H1 (cell line): Measurements from ENCODE around the gene CCDC12. TPM values are rescaled to one million over a fixed set of nuclear protein-coding genes. Genes with fewer than 3 reads are reported as not detected.

ENCODE experiments used
- CTCF ChIA-PET: fragments of 300-600 bp; sonication (Branson Sonifier 250); formaldehyde crosslinking; loops from one replicate; lab custom pipeline; 2021; ENCODE audit not compliant: partially characterized antibody; lab: Charles Lee
- POLR2A ChIA-PET: fragments of 300-600 bp; sonication (Branson Sonifier 250); formaldehyde crosslinking; loops from one replicate; lab custom pipeline; 2021; ENCODE audit warnings: inconsistent platforms; ENCODE audit not compliant: partially characterized antibody; lab: Charles Lee
- DNase-seq, 2 experiments: peaks; one replicate each; pipeline versions ENCODE4 v3.0.0 to v3.0.0-alpha.2; 2010 to 2022; ENCODE audit warnings: low spot score in 2 of 2, low read depth in 1 of 2, mixed read lengths in 1 of 2
- FAIRE-seq: peaks from 2 replicates; lab custom pipeline; 2011; peaks lifted over from hg19 to GRCh38; lab: Jason Lieb, UNC
- H2AFZ ChIP-seq: 2 replicates; pipeline ENCODE4 v1.8.1; 2012; ENCODE audit warnings: low read length, inconsistent platforms
- H2AK5ac ChIP-seq: 2 replicates; pipeline ENCODE4 v1.6.1; 2013; ENCODE audit warnings: low read depth, low read length
- H2BK120ac ChIP-seq: replicated peaks from 2 replicates; pipeline ENCODE3; 2013; ENCODE audit warnings: low read depth, low read length, inconsistent platforms
- H2BK12ac ChIP-seq: 2 replicates; pipeline ENCODE4 v1.6.1; 2013; ENCODE audit warnings: low read depth, low read length
- H2BK15ac ChIP-seq: 2 replicates; pipeline ENCODE4 v1.6.1; 2013; ENCODE audit warnings: low read length
- H2BK20ac ChIP-seq: 2 replicates; pipeline ENCODE4 v1.6.1; 2013; ENCODE audit warnings: low read length
- H2BK5ac ChIP-seq: 2 replicates; pipeline ENCODE4 v1.6.1; 2013; ENCODE audit warnings: low read depth, low read length
- H3K14ac ChIP-seq: 2 replicates; pipeline ENCODE4 v1.6.1; 2013; ENCODE audit warnings: inconsistent platforms; ENCODE audit not compliant: insufficient read length
- H3K18ac ChIP-seq: 2 replicates; pipeline ENCODE4 v1.6.1; 2013; ENCODE audit warnings: low read length; ENCODE audit errors: extremely low read depth
- H3K23ac ChIP-seq: 2 replicates; pipeline ENCODE4 v1.6.1; 2013; ENCODE audit warnings: inconsistent platforms; ENCODE audit not compliant: insufficient read length
- H3K23me2 ChIP-seq: 2 replicates; pipeline ENCODE4 v1.6.1; 2013; ENCODE audit warnings: low read depth, low read length
- H3K27ac ChIP-seq: 2 replicates; pipeline ENCODE4 v1.6.1; 2011; ENCODE audit warnings: low read depth, low read length, inconsistent platforms
- H3K27me3 ChIP-seq, 4 experiments: replicated peaks in 1 of 4; 1 replicate in 1 of 4; 2 replicates in 3 of 4; pipeline versions ENCODE4 v1.6.1 to v1.8.1; 2011 to 2013; ENCODE audit warnings: low read length in 3 of 4, mild to moderate bottlenecking in 3 of 4, inconsistent platforms in 2 of 4, mixed read lengths in 2 of 4, moderate library complexity in 1 of 4; ENCODE audit not compliant: control insufficient read depth in 3 of 4, insufficient read depth in 3 of 4; ENCODE audit errors: extremely low read depth in 1 of 4
- H3K36me3 ChIP-seq, 4 experiments: 2 replicates each; pipeline versions ENCODE4 v1.6.1 to v1.8.1; 2011 to 2013; ENCODE audit warnings: mild to moderate bottlenecking in 4 of 4, low read length in 3 of 4, moderate library complexity in 2 of 4, control low read depth in 1 of 4, inconsistent platforms in 1 of 4; ENCODE audit not compliant: insufficient read depth in 4 of 4, control insufficient read depth in 2 of 4
- H3K4ac ChIP-seq: replicated peaks from 2 replicates; pipeline ENCODE3; 2013; ENCODE audit warnings: low read length, low read depth, mixed read lengths, inconsistent platforms; ENCODE audit not compliant: insufficient read length
- H3K4me1 ChIP-seq, 4 experiments: replicated peaks in 1 of 4; 1 replicate in 1 of 4; 2 replicates in 3 of 4; pipeline versions ENCODE4 v1.6.1 to v1.8.1; 2011 to 2013; ENCODE audit warnings: low read length in 3 of 4, inconsistent platforms in 2 of 4, mixed read lengths in 1 of 4; ENCODE audit not compliant: insufficient read depth in 4 of 4, control insufficient read depth in 3 of 4
- H3K4me2 ChIP-seq, 2 experiments: 2 replicates each; pipeline versions ENCODE4 v1.6.1 to v1.8.1; 2011 to 2013; ENCODE audit warnings: low read depth in 2 of 2, low read length in 2 of 2, control low read depth in 1 of 2, inconsistent platforms in 1 of 2, mild to moderate bottlenecking in 1 of 2; ENCODE audit not compliant: insufficient read depth in 1 of 2
- H3K4me3 ChIP-seq, 4 experiments: fragments of 200-600, 300-600 bp in 1 of 4; sonication (generic), shearing (Covaris generic), sonication (Bioruptor Twin) in 1 of 4; 2 replicates each; pipeline versions ENCODE4 v1.5.1 to v1.8.1; 2011 to 2016; ENCODE audit warnings: low read length in 4 of 4, low read depth in 3 of 4, control low read depth in 2 of 4, inconsistent platforms in 2 of 4, mild to moderate bottlenecking in 2 of 4, mixed read lengths in 1 of 4, moderate library complexity in 1 of 4; ENCODE audit not compliant: insufficient read depth in 2 of 4; ENCODE audit errors: extremely low read depth in 1 of 4
- H3K56ac ChIP-seq: replicated peaks from 2 replicates; pipeline ENCODE3; 2013; ENCODE audit warnings: low read depth, mild to moderate bottlenecking, mixed read lengths, low read length, inconsistent platforms; ENCODE audit not compliant: insufficient read length
- H3K79me1 ChIP-seq: 2 replicates; pipeline ENCODE4 v1.6.1; 2013; ENCODE audit warnings: low read depth, low read length, control low read depth
- H3K79me2 ChIP-seq, 2 experiments: 2 replicates each; pipeline versions ENCODE4 v1.6.1 to v1.8.1; 2012 to 2013; ENCODE audit warnings: low read length in 2 of 2, mild to moderate bottlenecking in 2 of 2, inconsistent platforms in 1 of 2; ENCODE audit not compliant: insufficient read depth in 2 of 2, control insufficient read depth in 1 of 2
- H3K9ac ChIP-seq, 4 experiments: replicated peaks in 1 of 4; 1 replicate in 1 of 4; 2 replicates in 3 of 4; pipeline versions ENCODE4 v1.6.1 to v1.8.1; 2011 to 2013; ENCODE audit warnings: low read depth in 3 of 4, low read length in 3 of 4, control low read depth in 2 of 4, mild to moderate bottlenecking in 2 of 4, moderate library complexity in 2 of 4, inconsistent platforms in 1 of 4; ENCODE audit errors: extremely low read depth in 1 of 4
- H3K9me3 ChIP-seq, 2 experiments: 2 replicates each; pipeline versions ENCODE4 v1.6.1 to v1.8.1; 2012 to 2013; ENCODE audit warnings: mild to moderate bottlenecking in 2 of 2, moderate library complexity in 2 of 2, control low read depth in 1 of 2, inconsistent platforms in 1 of 2, low read depth in 1 of 2, low read length in 1 of 2, mixed read lengths in 1 of 2; ENCODE audit not compliant: insufficient read depth in 2 of 2
- H4K20me1 ChIP-seq, 2 experiments: replicated peaks in 1 of 2; 2 replicates each; pipeline versions ENCODE3 to v1.8.1; 2011 to 2013; ENCODE audit warnings: inconsistent platforms in 2 of 2, low read length in 2 of 2, mild to moderate bottlenecking in 1 of 2; ENCODE audit not compliant: insufficient read depth in 2 of 2, control insufficient read depth in 1 of 2
- H4K5ac ChIP-seq: 2 replicates; pipeline ENCODE4 v1.6.1; 2013; ENCODE audit warnings: low read length, low read depth, mixed read lengths, inconsistent platforms; ENCODE audit not compliant: insufficient read length
- H4K8ac ChIP-seq: 2 replicates; pipeline ENCODE4 v1.8.0; 2013; ENCODE audit warnings: mild to moderate bottlenecking, moderate library complexity, low read length, inconsistent platforms; ENCODE audit not compliant: insufficient read depth; ENCODE audit errors: extremely low read depth
- H4K91ac ChIP-seq: replicated peaks from 2 replicates; pipeline ENCODE3; 2013; ENCODE audit warnings: low read length, mixed read lengths, inconsistent platforms; ENCODE audit not compliant: insufficient read length
- CHD2 ChIP-seq: IDR thresholded peaks from 2 replicates; pipeline ENCODE4 v1.6.1; 2012; ENCODE audit warnings: low read length, improper control_type of control experiment
- EZH2 ChIP-seq: fragments of 200-600 bp; sonication (generic); IDR thresholded peaks from 2 replicates; pipeline ENCODE4 v1.7.1; 2012; ENCODE audit warnings: low read depth, mild to moderate bottlenecking, moderate library complexity, low read length, inconsistent platforms; ENCODE audit not compliant: severe bottlenecking
- HDAC6 ChIP-seq: IDR thresholded peaks from one replicate; pipeline ENCODE4 v1.7.1; 2012; ENCODE audit warnings: low read depth, mild to moderate bottlenecking, inconsistent platforms, low read length, moderate library complexity
- KDM5A ChIP-seq: fragments of 200-600 bp; IDR thresholded peaks from 2 replicates; pipeline ENCODE4 v1.7.1; 2012; ENCODE audit warnings: mild to moderate bottlenecking, low read length, inconsistent platforms, mixed read lengths
- RNF2 ChIP-seq: fragments of 200-900, 300-1000 bp; sonication (generic); IDR thresholded peaks from 2 replicates; pipeline ENCODE4 v1.7.1; 2016; ENCODE audit warnings: borderline replicate concordance, low read depth, mild to moderate bottlenecking, antibody characterized with exemption, low read length; ENCODE audit not compliant: poor library complexity, severe bottlenecking; ENCODE audit errors: missing control alignments
- TEAD4 ChIP-seq: IDR thresholded peaks from 2 replicates; pipeline ENCODE4 v1.6.1; 2012; ENCODE audit warnings: low read depth, low read length, inconsistent platforms, mixed read lengths
- ZNF274 ChIP-seq: IDR thresholded peaks from 2 replicates; pipeline ENCODE4 v1.7.0; 2012; ENCODE audit warnings: low read length, borderline replicate concordance; ENCODE audit errors: extremely low read depth
- WGBS, 2 experiments: shearing (Covaris generic) in 1 of 2; methylation state at CpG; one replicate each; pipeline versions ENCODE4 v1.1.6 to v1.1.7; 2013 to 2015; ENCODE audit warnings: low lambda C conversion rate in 2 of 2, mixed read lengths in 2 of 2, inconsistent platforms in 1 of 2, low coverage in 1 of 2, missing lambda C conversion rate in 1 of 2; ENCODE audit not compliant: insufficient replicate concordance in 2 of 2, insufficient coverage in 1 of 2, insufficient read length in 1 of 2; ENCODE audit errors: extremely low coverage in 1 of 2, missing lambda C conversion rate in 1 of 2; 5-methylcytosine and 5-hydroxymethylcytosine counted together
- polyA plus RNA-seq, 7 experiments: library from polyadenylated mRNA; depleted of rRNA in 3 of 7; stranded (reverse) in 5 of 7; unstranded in 2 of 7; fragments of >200 nt in 5 of 7; fragments of 200-250 nt in 2 of 7; gene quantifications; 1 replicate in 5 of 7; 2 replicates in 1 of 7; 4 replicates in 1 of 7; pipeline versions ENCODE4 v1.2.1 to v1.2.3, GENCODE V29; 2011 to 2013; ENCODE audit warnings: missing spikeins in 2 of 7, mixed read lengths in 2 of 7
- total RNA-seq: library from RNA; stranded (reverse); fragmentation: NEBNext Ultra II Directional; extraction: Animal tissue kit (Norgen Biotek cat#: 25700); gene quantifications from 2 replicates; pipeline ENCODE4 v1.2.1, GENCODE V29; 2021

Gene CCDC12
- total and polyA plus RNA-seq, 2 of the 8 experiments (the other 6 are each of a cell fraction or from before 2014, with no cell fraction given): 29.5 to 41.3 TPM

DNA sequence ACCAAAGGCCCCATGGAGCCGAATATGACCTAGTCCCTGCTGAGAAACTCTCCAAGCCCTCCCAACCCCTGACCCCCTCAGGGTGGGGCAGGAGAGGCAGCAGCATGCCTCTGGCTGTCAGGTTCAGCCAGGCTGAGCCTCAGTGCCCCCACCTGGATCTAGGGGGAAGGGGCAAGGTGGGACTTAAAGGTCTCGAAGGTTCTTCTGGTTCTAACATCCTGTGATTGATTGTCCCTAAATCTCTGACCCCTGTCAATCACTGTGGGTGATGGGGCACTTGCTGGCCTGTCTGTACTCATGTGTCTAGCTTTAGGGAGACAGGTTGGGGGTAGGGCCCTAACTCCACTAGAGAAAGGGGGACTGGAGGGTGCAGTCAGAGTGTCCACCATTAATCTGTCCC is 16.7 kb upstream of the CCDC12 start:
- H3K27ac ChIP-seq: no peak overlapping the region
- CTCF ChIA-PET: interaction anchor here (0.7 to 4.3 kb wide), 5 partner anchors 10 to 332 kb away, joined by 3 to 21 read pairs (median 3); no protein-coding TSS in a partner anchor
- no peak overlapping the region for H3K23ac ChIP-seq
- H4K20me1 ChIP-seq: peaks cover 0 to 5% of the 10 kb centered on the region in 2 experiments
- H3K4me2 ChIP-seq: no peak overlapping the region
- POLR2A ChIA-PET: interaction anchor here (0.6 to 1.4 kb wide), 4 partner anchors 9 to 69 kb away, joined by 3 to 5 read pairs (median 3); no protein-coding TSS in a partner anchor
- H2BK12ac ChIP-seq: no peak overlapping the region
- no peak for FAIRE-seq
- no peak overlapping the region for H3K14ac ChIP-seq
- H3K79me1 ChIP-seq: no peaks in the 10 kb centered on the region
- no peak overlapping the region for H3K4ac ChIP-seq
- no peak overlapping the region for H3K9ac ChIP-seq
- no peaks in the 10 kb centered on the region for H3K79me2 ChIP-seq
- H4K8ac ChIP-seq: no peak overlapping the region
- H3K4me1 ChIP-seq: peaks cover 0 to 9% (median 3%) of the 10 kb centered on the region in 4 experiments; a peak in 5 of 7 replicates
- H3K9me3 ChIP-seq: no peaks in the 10 kb centered on the region
- no peak overlapping the region for H2BK15ac ChIP-seq
- no peak overlapping the region for H2BK120ac ChIP-seq
- no peak overlapping the region for H3K4me3 ChIP-seq
- 88% methylated on average over 2 of the region's 2 CpGs; no CpG with 5 or more reads in 1 of the 2 experiments for WGBS, 2 experiments
- H4K91ac ChIP-seq: no peak overlapping the region
- no peak overlapping the region for H2BK5ac ChIP-seq
- no peak overlapping the region for H2AFZ ChIP-seq
- no peak overlapping the region for H3K56ac ChIP-seq
- no peak overlapping the region for H3K18ac ChIP-seq
- no peaks in the 10 kb centered on the region for H3K27me3 ChIP-seq
- H3K36me3 ChIP-seq: peaks cover 0 to 3% (median 1%) of the 10 kb centered on the region in 4 experiments; a peak in 2 of 8 replicates
- no peak for DNase-seq
- no peak overlapping the region for H4K5ac ChIP-seq
- no peaks in the 10 kb centered on the region for H3K23me2 ChIP-seq
- no peak overlapping the region for H2AK5ac ChIP-seq
- H2BK20ac ChIP-seq: no peak overlapping the region
- TF ChIP-seq KDM5A: no peak
- no peak for TF ChIP-seq CHD2
- no peak for TF ChIP-seq RNF2
- TF ChIP-seq EZH2: no peak
- TF ChIP-seq TEAD4: no peak
- no peak for TF ChIP-seq ZNF274
- no peak for TF ChIP-seq HDAC6
